Epithelial cell of proximal tubule (primary cell): ENCODE measurements around the gene CARD19. TPM values are rescaled to one million over a fixed set of nuclear protein-coding genes. Genes with fewer than 3 reads are reported as not detected.
"Not testable (repeated sequence)": the region's sequence is repeated elsewhere in the genome, so short reads cannot be mapped to it uniquely, and the experiment has no call there.

Experiments
- DNase-seq: peaks from one replicate; pipeline ENCODE4 v3.0.0-alpha.2; 2011; ENCODE audit warnings: low read depth
- H3K4me3 ChIP-seq: 2 replicates; pipeline ENCODE4 v1.5.1; 2011; ENCODE audit warnings: low read depth, mild to moderate bottlenecking, low read length
- total RNA-seq: library from RNA; depleted of rRNA; stranded (reverse); fragments of >200 nt; gene quantifications from 2 replicates; pipeline ENCODE4 v1.2.3, GENCODE V29; 2015
- TF ChIP-seq, protein P1 (sequence below): conservative IDR thresholded peaks from 2 replicates; pipeline ENCODE4 v1.5.1; 2012; ENCODE audit warnings: low read depth, mild to moderate bottlenecking, low read length

CARD19 gene
- total RNA-seq, 1 donor from 2014 or later: 64.6 TPM

DNA sequence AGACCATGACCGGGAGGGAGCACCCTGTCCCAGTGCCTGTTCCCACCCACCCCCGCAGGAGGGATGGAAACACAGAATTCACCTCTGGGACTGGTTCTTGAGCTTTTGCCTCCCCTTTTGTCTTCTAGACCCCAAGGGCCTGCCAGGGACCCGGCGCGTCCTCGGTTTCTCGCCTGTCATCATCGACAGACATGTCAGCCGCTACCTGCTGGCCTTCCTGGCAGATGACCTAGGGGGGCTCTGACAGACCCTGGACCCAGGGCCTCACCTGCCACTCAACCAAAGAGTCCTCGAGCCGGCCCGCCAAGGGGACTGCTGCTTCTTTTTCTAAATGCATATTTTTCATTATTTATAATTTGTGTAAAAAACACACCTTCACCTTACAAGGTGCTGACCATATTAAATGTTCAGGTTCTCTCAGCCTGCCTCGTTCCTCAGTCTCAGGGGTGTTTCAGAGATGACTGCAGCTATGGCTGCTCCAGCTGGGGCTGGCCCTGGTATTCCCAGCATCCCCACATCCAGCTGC, 16.9 kb downstream of the CARD19 start:
- TF ChIP-seq, protein P1, sequence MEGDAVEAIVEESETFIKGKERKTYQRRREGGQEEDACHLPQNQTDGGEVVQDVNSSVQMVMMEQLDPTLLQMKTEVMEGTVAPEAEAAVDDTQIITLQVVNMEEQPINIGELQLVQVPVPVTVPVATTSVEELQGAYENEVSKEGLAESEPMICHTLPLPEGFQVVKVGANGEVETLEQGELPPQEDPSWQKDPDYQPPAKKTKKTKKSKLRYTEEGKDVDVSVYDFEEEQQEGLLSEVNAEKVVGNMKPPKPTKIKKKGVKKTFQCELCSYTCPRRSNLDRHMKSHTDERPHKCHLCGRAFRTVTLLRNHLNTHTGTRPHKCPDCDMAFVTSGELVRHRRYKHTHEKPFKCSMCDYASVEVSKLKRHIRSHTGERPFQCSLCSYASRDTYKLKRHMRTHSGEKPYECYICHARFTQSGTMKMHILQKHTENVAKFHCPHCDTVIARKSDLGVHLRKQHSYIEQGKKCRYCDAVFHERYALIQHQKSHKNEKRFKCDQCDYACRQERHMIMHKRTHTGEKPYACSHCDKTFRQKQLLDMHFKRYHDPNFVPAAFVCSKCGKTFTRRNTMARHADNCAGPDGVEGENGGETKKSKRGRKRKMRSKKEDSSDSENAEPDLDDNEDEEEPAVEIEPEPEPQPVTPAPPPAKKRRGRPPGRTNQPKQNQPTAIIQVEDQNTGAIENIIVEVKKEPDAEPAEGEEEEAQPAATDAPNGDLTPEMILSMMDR: no peak
- DNase-seq: no peak
- H3K4me3 ChIP-seq: no peak overlapping the region

DNA sequence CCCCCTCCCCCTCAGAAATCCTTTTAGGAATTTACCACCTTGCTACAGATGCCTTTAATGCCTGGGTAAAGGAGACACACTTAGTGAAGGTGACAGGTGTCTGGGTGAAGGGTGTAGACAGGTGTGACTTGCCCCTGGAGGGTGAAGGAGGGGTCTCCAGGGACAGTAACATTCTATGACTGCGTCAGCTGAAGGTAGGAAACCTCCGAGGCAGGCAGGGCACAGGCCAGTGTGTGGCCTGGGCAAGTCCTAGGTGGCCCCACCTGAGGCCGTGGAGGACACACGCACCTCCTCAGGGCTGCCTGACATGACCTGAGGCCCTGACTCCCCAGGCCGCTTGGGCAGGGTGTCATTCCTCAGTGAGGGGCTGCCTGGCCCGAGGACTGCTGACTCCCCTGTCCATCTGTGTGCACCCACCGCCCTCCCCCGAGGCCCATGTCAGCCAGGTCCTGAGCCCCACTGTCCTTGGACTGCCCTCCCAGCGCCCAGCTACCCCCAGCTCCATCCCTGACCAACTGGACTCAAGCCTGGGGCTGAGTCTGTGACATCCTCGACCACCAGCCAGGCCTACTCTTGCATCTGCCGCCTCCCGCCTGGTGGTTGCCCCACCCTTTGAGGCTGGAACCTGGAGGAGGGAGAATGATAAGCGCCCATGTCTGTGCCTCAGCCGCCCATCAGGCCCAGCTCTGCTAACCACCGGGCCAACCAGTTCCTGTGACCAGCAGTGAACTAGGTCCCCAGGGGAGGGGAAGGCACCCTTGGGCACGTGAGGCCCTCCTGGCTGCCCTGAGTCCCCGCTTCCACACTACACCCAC, 18.4 kb downstream of the CARD19 start:
- TF ChIP-seq, protein P1: no peak
- no peak for DNase-seq
- no peak overlapping the region for H3K4me3 ChIP-seq

DNA sequence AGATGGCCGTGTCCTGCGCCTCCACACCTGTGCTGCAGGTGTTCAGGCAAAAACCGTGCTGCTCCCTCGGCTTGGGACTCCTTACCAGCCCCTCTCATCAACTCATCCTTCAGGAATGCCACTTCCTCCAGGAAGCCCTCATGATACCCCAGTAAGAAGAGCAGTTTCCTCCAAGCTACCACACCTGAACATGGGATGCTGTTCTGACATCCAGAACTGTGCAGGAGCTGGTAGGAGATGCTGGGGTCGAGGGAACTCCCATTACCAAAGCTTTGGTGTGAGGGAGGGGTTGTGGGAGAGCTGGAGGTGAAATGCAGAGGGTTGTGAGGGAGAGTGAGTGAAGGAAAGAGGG, 18.9 kb downstream of the CARD19 start:
- no peak for DNase-seq
- no peak overlapping the region for H3K4me3 ChIP-seq
- TF ChIP-seq, protein P1: no peak

DNA sequence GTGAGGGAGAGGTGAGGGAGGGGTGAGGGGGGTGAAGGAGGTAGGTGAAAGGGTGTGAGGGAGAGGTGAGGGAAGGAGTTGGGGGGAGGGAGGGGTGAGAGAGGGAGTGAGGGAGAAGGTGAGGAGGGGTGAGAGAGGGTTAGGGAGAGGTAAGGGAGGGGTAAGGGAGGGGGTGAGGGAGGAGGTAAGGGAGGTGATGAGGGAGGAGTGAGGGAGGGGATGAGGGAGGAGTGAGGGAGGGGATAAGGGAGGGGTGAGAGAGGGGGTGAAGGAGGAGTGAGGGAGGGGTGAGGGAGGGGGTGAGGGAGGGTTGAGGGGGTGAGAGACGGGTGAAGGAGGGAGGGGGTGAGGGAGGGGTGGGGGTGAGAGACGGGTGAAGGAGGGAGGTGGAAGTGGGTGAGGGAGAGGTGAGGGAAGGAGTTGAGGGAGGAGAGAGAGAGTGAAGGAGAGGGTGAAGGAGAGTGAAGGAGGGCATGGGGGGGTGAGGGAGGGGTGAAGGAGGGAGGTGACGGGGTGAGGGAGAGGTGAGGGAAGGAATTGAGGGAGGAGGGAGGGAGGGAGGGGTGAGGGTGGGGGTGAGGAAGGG, 19.6 kb downstream of the CARD19 start:
- TF ChIP-seq, protein P1: no peak
- DNase-seq: no peak
- H3K4me3 ChIP-seq: no peak overlapping the region

DNA sequence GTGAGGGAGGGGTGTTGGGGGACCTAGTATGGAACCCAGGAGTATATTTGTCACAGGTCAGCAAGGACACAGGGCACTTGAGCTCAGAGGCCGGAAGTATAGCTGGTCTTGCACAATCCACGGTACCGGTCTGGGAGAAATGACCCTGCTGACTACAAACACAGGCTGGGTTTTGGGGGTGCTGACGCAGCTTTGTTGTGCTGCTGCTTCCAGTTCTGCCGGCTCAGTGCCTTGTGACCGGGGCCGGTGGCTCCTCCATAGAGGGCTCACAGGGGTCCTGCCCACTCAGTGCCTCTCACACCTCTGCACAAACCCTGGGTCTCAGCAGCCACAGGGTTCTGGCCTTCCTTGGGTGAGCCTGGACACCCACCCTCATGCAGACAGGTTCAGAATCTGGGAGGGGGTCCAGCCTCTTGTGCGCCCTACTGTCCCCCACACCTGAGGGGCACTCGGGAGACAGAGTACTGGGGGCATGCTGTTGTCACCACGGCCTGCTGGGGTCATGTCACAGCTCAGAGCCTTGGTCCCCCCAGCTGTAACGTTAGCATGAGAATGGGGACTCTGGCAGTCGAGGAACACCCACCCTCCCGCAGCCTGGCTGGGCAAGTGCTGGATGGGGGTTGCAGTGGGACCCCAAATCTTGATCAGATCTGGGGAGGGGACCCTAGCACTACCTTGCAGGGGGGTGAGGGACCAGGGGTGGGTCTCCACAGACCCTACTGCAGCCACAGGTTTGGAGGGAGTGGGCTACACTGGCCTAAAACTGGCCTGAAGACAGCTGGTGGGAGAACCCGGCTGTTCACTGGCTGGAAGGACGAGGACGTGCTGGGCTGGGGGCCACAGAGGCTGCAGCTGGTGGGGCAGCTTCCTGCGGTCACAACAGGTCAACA, 20.3 kb downstream of the CARD19 start:
- DNase-seq: no peak
- H3K4me3 ChIP-seq: no peak overlapping the region
- TF ChIP-seq, protein P1: no peak

DNA sequence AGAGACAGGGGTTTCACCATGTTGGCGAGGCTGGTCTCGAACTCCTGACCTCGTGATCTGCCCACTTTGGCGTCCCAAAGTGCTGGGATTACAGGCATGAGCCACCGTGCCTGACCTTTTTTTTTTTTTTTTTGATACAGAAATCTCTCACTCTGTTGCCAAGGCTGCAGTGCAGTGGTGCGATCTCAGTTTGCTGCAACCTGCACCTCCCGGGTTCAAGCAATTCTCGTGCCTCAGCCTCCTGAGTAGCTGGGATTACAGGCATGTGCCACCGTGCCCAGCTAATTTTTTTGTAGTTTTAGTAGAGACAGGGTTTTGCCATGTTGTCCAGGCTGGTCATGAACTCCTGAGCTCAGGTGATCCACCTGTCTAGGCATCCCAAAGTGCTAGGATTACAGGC, 21.5 kb downstream of the CARD19 start:
- DNase-seq, H3K4me3 ChIP-seq: not testable (repeated sequence)
